Measurements from ENCODE around the gene OR5B21.

The OR5B21 gene

DNA sequence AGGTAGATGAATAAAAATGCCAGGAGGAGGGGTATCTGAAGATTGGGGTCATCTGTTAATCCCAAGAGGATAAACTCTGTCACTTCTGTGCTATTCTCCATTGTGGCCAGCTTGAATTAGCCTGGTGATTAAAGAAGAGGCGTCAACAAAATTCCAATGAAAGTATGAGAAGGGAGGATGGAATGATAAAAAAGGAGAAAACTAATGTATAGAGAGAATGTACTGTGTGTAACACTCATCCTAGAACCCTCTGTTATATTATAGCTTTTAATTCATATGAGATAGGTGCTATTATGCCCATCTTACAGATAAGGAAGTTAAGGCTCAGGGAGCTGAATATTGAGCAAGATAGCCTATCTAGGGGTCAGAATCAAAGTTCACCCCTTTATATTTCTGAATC is at the start of gene OR5B21:
Gene OR5B21 (minus strand): TSS at position 101 of the 400 bp plus-strand sequence. CDS start 0 bp downstream, at position 101.
- Histone ChIP-seq H3K79me2 (ENCODE audit: low read length) (no peaks in the 10 kb centered on the region), H3F3A (ENCODE audit: insufficient read depth, low read length) (no peaks in the 10 kb centered on the region), H3K27ac (ENCODE audit: low read length) (no peak within 1 kb of the TSS), H3K27me3 (replicated peaks; ENCODE audit: insufficient read depth, low read length) (no peaks in the 10 kb centered on the region), H2AFZ (ENCODE audit: low read length) (no peak within 1 kb of the TSS), H4K20me1 (ENCODE audit: insufficient read depth, low read length) (no peaks in the 10 kb centered on the region), H3K9me2 (replicated peaks; ENCODE audit: insufficient read depth, low read length) (no peaks in the 10 kb centered on the region), H3K4me1 (ENCODE audit: low read length) (peaks cover 3% of the 10 kb centered on the region; the same call in 1 of the 2 replicates), H3K4me3 (ENCODE audit: low read length) (no peak within 1 kb of the TSS), H3K4me2 (ENCODE audit: low read depth, low read length) (no peak within 1 kb of the TSS), H3K9me3 (replicated peaks; ENCODE audit: insufficient read depth, low read length) (no peaks in the 10 kb centered on the region), H3K36me3 (replicated peaks; ENCODE audit: insufficient read depth, low read length) (no peaks in the 10 kb centered on the region; the same call in 1 of the 2 replicates), H3K9ac (ENCODE audit: low read length) (no peak within 1 kb of the TSS)
- DNase-seq, result no peak
- TF ChIP-seq EZH2 (optimal IDR thresholded peaks at IDR 0.05; ENCODE audit: low read depth, low read length), result no peak
- TF ChIP-seq, protein P1, sequence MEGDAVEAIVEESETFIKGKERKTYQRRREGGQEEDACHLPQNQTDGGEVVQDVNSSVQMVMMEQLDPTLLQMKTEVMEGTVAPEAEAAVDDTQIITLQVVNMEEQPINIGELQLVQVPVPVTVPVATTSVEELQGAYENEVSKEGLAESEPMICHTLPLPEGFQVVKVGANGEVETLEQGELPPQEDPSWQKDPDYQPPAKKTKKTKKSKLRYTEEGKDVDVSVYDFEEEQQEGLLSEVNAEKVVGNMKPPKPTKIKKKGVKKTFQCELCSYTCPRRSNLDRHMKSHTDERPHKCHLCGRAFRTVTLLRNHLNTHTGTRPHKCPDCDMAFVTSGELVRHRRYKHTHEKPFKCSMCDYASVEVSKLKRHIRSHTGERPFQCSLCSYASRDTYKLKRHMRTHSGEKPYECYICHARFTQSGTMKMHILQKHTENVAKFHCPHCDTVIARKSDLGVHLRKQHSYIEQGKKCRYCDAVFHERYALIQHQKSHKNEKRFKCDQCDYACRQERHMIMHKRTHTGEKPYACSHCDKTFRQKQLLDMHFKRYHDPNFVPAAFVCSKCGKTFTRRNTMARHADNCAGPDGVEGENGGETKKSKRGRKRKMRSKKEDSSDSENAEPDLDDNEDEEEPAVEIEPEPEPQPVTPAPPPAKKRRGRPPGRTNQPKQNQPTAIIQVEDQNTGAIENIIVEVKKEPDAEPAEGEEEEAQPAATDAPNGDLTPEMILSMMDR (IDR thresholded peaks at IDR 0.05; ENCODE audit: low read length), result no peak
- no peak for TF ChIP-seq EZH2phosphoT487 (IDR thresholded peaks at IDR 0.05; ENCODE audit: low read length)

DNA sequence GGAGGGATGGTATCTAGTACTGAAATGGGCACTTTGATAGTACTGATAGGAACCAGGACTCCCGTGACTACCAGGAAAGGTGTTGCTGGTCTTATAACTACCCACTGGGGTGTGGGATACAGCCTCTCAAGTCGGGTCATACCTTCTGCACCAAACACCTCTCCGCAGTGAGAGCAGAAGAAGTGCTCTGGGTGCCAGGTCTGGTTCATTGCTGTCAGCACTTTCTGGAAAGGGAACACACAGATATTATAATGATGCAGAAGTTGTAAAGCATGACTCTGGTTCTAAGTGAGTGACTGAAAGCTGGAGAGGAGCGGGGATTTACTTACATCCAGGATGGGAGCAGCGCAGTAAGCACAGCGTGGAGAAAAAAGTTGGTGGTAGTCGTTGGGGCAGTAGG is 41.7 kb upstream of the OR5B21 start:
- Histone ChIP-seq H4K20me1 (ENCODE audit: insufficient read depth, low read length) (no peaks in the 10 kb centered on the region), H3F3A (ENCODE audit: insufficient read depth, low read length) (no peaks in the 10 kb centered on the region; the same call in 1 of the 2 replicates), H3K4me2 (ENCODE audit: low read depth, low read length) (no peak overlapping the region), H3K4me3 (ENCODE audit: low read length) (no peak overlapping the region), H3K36me3 (replicated peaks; ENCODE audit: insufficient read depth, low read length) (peaks cover 29% of the 10 kb centered on the region), H3K9ac (ENCODE audit: low read length) (no peak overlapping the region), H3K4me1 (ENCODE audit: low read length) (no peaks in the 10 kb centered on the region), H3K9me2 (replicated peaks; ENCODE audit: insufficient read depth, low read length) (no peaks in the 10 kb centered on the region), H3K9me3 (replicated peaks; ENCODE audit: insufficient read depth, low read length) (no peaks in the 10 kb centered on the region), H3K27ac (ENCODE audit: low read length) (no peak overlapping the region), H3K27me3 (replicated peaks; ENCODE audit: insufficient read depth, low read length) (no peaks in the 10 kb centered on the region), H2AFZ (ENCODE audit: low read length) (no peak overlapping the region), H3K79me2 (ENCODE audit: low read length) (peaks cover 12% of the 10 kb centered on the region; the same call in 1 of the 2 replicates)
- no peak for DNase-seq
- TF ChIP-seq, protein P1 (IDR thresholded peaks at IDR 0.05; ENCODE audit: low read length), result no peak
- TF ChIP-seq EZH2phosphoT487 (IDR thresholded peaks at IDR 0.05; ENCODE audit: low read length) (no peak), EZH2 (optimal IDR thresholded peaks at IDR 0.05; ENCODE audit: low read depth, low read length) (no peak)

DNA sequence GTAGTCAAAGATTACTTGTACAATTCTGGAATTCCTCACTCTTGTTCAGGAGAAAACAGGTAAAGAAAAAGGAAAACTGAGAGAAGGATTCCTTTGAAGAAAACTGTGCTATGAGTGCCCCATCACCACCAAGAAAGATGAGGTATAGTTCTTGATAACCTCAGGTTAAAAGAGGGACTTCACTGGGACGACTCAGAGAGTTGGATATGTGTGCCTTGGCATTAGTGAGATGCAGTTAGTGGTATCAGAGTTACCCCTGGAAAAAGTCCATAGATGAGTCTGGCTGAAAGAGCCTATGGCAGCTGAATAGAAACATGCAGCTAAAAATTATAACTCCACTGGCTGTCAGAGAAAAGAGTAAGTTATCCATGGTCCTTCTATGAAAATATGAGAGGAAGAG is 38.9 kb upstream of the OR5B21 start:
- Histone ChIP-seq H3K9me2 (replicated peaks; ENCODE audit: insufficient read depth, low read length) (no peaks in the 10 kb centered on the region), H3K4me2 (ENCODE audit: low read depth, low read length) (no peak overlapping the region), H3K4me3 (ENCODE audit: low read length) (no peak overlapping the region), H3K79me2 (ENCODE audit: low read length) (no peaks in the 10 kb centered on the region; the same call in 1 of the 2 replicates), H2AFZ (ENCODE audit: low read length) (no peak overlapping the region), H3K9ac (ENCODE audit: low read length) (no peak overlapping the region), H4K20me1 (ENCODE audit: insufficient read depth, low read length) (no peaks in the 10 kb centered on the region), H3K27ac (ENCODE audit: low read length) (no peak overlapping the region), H3K4me1 (ENCODE audit: low read length) (no peaks in the 10 kb centered on the region), H3K27me3 (replicated peaks; ENCODE audit: insufficient read depth, low read length) (no peaks in the 10 kb centered on the region), H3F3A (ENCODE audit: insufficient read depth, low read length) (no peaks in the 10 kb centered on the region; the same call in 1 of the 2 replicates), H3K36me3 (replicated peaks; ENCODE audit: insufficient read depth, low read length) (peaks cover 31% of the 10 kb centered on the region), H3K9me3 (replicated peaks; ENCODE audit: insufficient read depth, low read length) (no peaks in the 10 kb centered on the region)
- TF ChIP-seq, protein P1 (IDR thresholded peaks at IDR 0.05; ENCODE audit: low read length), result no peak
- TF ChIP-seq EZH2 (optimal IDR thresholded peaks at IDR 0.05; ENCODE audit: low read depth, low read length), result no peak
- no peak for TF ChIP-seq EZH2phosphoT487 (IDR thresholded peaks at IDR 0.05; ENCODE audit: low read length)
- DNase-seq, result no peak
